K562 (cell line): Measurements from ENCODE around the gene CCDC27. TPM values are rescaled to one million over a fixed set of nuclear protein-coding genes. Genes with fewer than 3 reads are reported as not detected.

Experiments used
- BDP1 ChIP-seq: IDR thresholded peaks from 3 replicates; pipeline ENCODE4 v1.6.1; 2011; ENCODE audit not compliant: insufficient read length, insufficient read depth
- CTBP1 ChIP-seq: fragments of 450-650 bp; IDR thresholded peaks from 2 replicates; pipeline ENCODE4 v1.6.1; 2016; ENCODE audit warnings: borderline replicate concordance
- ELK3 ChIP-seq: fragments of 450-650 bp; formaldehyde crosslinking; IDR thresholded peaks from 2 replicates; pipeline ENCODE4 v1.4.0; 2020; ENCODE audit warnings: mild to moderate bottlenecking
- FOXK1 ChIP-seq: sonication (generic); formaldehyde crosslinking; IDR thresholded peaks from 2 replicates; pipeline ENCODE4 v1.8.0; 2022; ENCODE audit warnings: missing genetic modification reagents, mild to moderate bottlenecking, borderline replicate concordance
- FOXK2 ChIP-seq, 2 experiments: fragments of 450-650 bp; IDR thresholded peaks in 1 of 2; conservative IDR thresholded peaks in 1 of 2; 2 replicates each; pipeline ENCODE4 v1.6.1; 2016; ENCODE audit warnings: low read depth in 2 of 2, mild to moderate bottlenecking in 1 of 2
- HNRNPLL ChIP-seq: fragments of 200-400 bp; formaldehyde crosslinking; IDR thresholded peaks from 2 replicates; pipeline ENCODE4 v1.6.1; 2017; ENCODE audit warnings: low read length, low read depth, mild to moderate bottlenecking; ENCODE audit not compliant: poor library complexity, severe bottlenecking
- KAT7 ChIP-seq: sonication (generic); formaldehyde crosslinking; IDR thresholded peaks from 2 replicates; pipeline ENCODE4 v1.8.0; 2022; ENCODE audit warnings: missing genetic modification reagents, mild to moderate bottlenecking, borderline replicate concordance
- MXI1 ChIP-seq: IDR thresholded peaks from 2 replicates; pipeline ENCODE4 v1.6.1; 2011; ENCODE audit warnings: low read depth, mild to moderate bottlenecking, improper control_type of control experiment, low read length
- NELFE ChIP-seq: IDR thresholded peaks from 2 replicates; pipeline ENCODE4 v1.6.1; 2011; ENCODE audit warnings: mild to moderate bottlenecking; ENCODE audit not compliant: insufficient read depth, insufficient read length
- PHF21A ChIP-seq: fragments of 450-650 bp; IDR thresholded peaks from 2 replicates; pipeline ENCODE4 v1.6.1; 2017; ENCODE audit warnings: low read depth, borderline replicate concordance
- PTTG1 ChIP-seq: fragments of 450-650 bp; IDR thresholded peaks from 2 replicates; pipeline ENCODE4 v1.6.1; 2016; ENCODE audit warnings: low read depth, mild to moderate bottlenecking, missing genetic modification characterization, missing compliant biosample characterization
- RCOR1 ChIP-seq, 2 experiments: IDR thresholded peaks; 2 replicates each; pipeline ENCODE4 v1.6.1; 2012; ENCODE audit warnings: low read depth in 2 of 2, low read length in 2 of 2, borderline replicate concordance in 1 of 2, improper control_type of control experiment in 1 of 2
- RFX5 ChIP-seq: IDR thresholded peaks from 2 replicates; pipeline ENCODE4 v1.6.1; 2011; ENCODE audit warnings: low read depth, mild to moderate bottlenecking, improper control_type of control experiment, low read length
- SNAPC5 ChIP-seq: fragments of 250-450 bp; sonication (Bioruptor Pico); IDR thresholded peaks from 2 replicates; pipeline ENCODE4 v1.8.0; 2021; ENCODE audit warnings: moderate library complexity, mild to moderate bottlenecking, inconsistent platforms
- SREBF2 ChIP-seq: sonication (generic); formaldehyde crosslinking; IDR thresholded peaks from 2 replicates; pipeline ENCODE4 v1.4.0; 2020; ENCODE audit warnings: mild to moderate bottlenecking, missing genetic modification reagents
- ZC3H4 ChIP-seq: sonication (generic); formaldehyde crosslinking; IDR thresholded peaks from 2 replicates; pipeline ENCODE4 v1.9.0; 2021; ENCODE audit warnings: missing genetic modification reagents, borderline replicate concordance
- ZNF253 ChIP-seq: fragments of 250-450 bp; sonication (Bioruptor Pico); conservative IDR thresholded peaks from 2 replicates; pipeline ENCODE4 v1.6.1; 2021; ENCODE audit warnings: mild to moderate bottlenecking
- ZNF639 ChIP-seq, 2 experiments: fragments of 200-800 bp in 1 of 2; sonication (Bioruptor generic) in 1 of 2; sonication (generic) in 1 of 2; formaldehyde crosslinking in 1 of 2; IDR thresholded peaks in 1 of 2; conservative IDR thresholded peaks in 1 of 2; 2 replicates each; pipeline versions ENCODE4 v1.5.0 to v1.6.1; 2016 to 2020; ENCODE audit warnings: missing compliant biosample characterization in 1 of 2, missing genetic modification characterization in 1 of 2, missing genetic modification reagents in 1 of 2
- ZNF778 ChIP-seq: fragments of 450-650 bp; formaldehyde crosslinking; IDR thresholded peaks from 2 replicates; pipeline ENCODE4 v1.4.0; 2020; ENCODE audit warnings: mild to moderate bottlenecking, moderate library complexity
- polyA plus RNA-seq, 8 experiments: library from polyadenylated mRNA; depleted of rRNA in 4 of 8; stranded (reverse) in 5 of 8; unstranded in 3 of 8; fragments of >200 nt; fragmentation: Nextera tagmentation in 2 of 8; fragmentation: Illumina TruSeq in 1 of 8; extraction: Ambion mirVana in 2 of 8; extraction: Trizol in 1 of 8; gene quantifications; 2 replicates each; pipeline versions ENCODE4 v1.2.1 to v1.2.3, GENCODE V29; 2011 to 2014; ENCODE audit warnings: inconsistent platforms in 1 of 8, missing spikeins in 1 of 8
- total RNA-seq, 7 experiments: library from RNA; depleted of rRNA in 6 of 7; stranded (reverse); fragments of >200 nt in 6 of 7; fragmentation: Illumina TruSeq in 2 of 7; extraction: Trizol in 2 of 7; gene quantifications; 2 replicates each; pipeline versions ENCODE4 v1.2.1 to v1.2.3, GENCODE V29; 2011 to 2021; ENCODE audit warnings: low replicate concordance in 1 of 7
- TF ChIP-seq, protein P1 (sequence below): sonication (generic); formaldehyde crosslinking; IDR thresholded peaks from 2 replicates; pipeline ENCODE4 v1.8.1; 2023; ENCODE audit warnings: mild to moderate bottlenecking, missing genetic modification reagents
- TF ChIP-seq, protein P2 (sequence below): fragments of 200-800 bp; sonication (Bioruptor generic); IDR thresholded peaks from 2 replicates; pipeline ENCODE4 v1.6.1; 2017; ENCODE audit warnings: missing genetic modification characterization, missing compliant biosample characterization

CCDC27 gene
- total and polyA plus RNA-seq, 9 of the 15 experiments (the other 6 are each of a cell fraction or from before 2014, with no cell fraction given) = 0.01 to 0.04 TPM; not detected in 7

GRCh38 chr1:3796215-3797061, 44.2 kb downstream of the CCDC27 start, which contains the start of gene LRRC47 (continued):
- TF ChIP-seq FOXK1 (CRISPR knock-in tag) (no peak), PTTG1 (tag) (no peak), ZNF639 (CRISPR knock-in tag; conservative IDR thresholded peaks at IDR 0.05 in 1 of 2, IDR thresholded peaks at IDR 0.05 in 1 of 2) (peak in 1 of 2 experiments; percentile 85; a peak in 2 of 4 replicates), ZC3H4 (CRISPR knock-in tag) (no peak), MXI1 (peak; percentile 81), HNRNPLL (peak; percentile 33), ZNF778 (CRISPR knock-in tag) (no peak), RFX5 (no peak), KAT7 (CRISPR knock-in tag) (peak; percentile 76), FOXK2 (conservative IDR thresholded peaks at IDR 0.05 in 1 of 2, IDR thresholded peaks at IDR 0.05 in 1 of 2; ENCODE audit: low read depth in 2 of 2) (peak; percentile 47 to 73; a peak in 3 of 4 replicates), ELK3 (CRISPR knock-in tag) (no peak), PHF21A (no peak; the same call in 1 of the 2 replicates), NELFE (no peak), SNAPC5 (CRISPR knock-in tag) (no peak), BDP1 (no peak), RCOR1 (IDR thresholded peaks at IDR 0.05; ENCODE audit: borderline replicate concordance in 1 of 2, low read depth in 2 of 2, low read length in 2 of 2) (peak in 1 of 2 experiments; percentile 79; a peak in 2 of 4 replicates), SREBF2 (CRISPR knock-in tag) (no peak), ZNF253 (CRISPR knock-in tag) (no peak), CTBP1 (peak; percentile 53; the same call in 1 of the 2 replicates)
- TF ChIP-seq, protein P1, sequence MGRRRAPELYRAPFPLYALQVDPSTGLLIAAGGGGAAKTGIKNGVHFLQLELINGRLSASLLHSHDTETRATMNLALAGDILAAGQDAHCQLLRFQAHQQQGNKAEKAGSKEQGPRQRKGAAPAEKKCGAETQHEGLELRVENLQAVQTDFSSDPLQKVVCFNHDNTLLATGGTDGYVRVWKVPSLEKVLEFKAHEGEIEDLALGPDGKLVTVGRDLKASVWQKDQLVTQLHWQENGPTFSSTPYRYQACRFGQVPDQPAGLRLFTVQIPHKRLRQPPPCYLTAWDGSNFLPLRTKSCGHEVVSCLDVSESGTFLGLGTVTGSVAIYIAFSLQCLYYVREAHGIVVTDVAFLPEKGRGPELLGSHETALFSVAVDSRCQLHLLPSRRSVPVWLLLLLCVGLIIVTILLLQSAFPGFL (CRISPR knock-in tag) = 0 out of 2 replicates have a peak, but pooled peaks have one; percentile 54
- TF ChIP-seq, protein P2, sequence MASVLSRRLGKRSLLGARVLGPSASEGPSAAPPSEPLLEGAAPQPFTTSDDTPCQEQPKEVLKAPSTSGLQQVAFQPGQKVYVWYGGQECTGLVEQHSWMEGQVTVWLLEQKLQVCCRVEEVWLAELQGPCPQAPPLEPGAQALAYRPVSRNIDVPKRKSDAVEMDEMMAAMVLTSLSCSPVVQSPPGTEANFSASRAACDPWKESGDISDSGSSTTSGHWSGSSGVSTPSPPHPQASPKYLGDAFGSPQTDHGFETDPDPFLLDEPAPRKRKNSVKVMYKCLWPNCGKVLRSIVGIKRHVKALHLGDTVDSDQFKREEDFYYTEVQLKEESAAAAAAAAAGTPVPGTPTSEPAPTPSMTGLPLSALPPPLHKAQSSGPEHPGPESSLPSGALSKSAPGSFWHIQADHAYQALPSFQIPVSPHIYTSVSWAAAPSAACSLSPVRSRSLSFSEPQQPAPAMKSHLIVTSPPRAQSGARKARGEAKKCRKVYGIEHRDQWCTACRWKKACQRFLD (CRISPR knock-in tag) = peak; percentile 46; the same call in 1 of the 2 replicates
